NCI-H69 (cell line): ENCODE data around the gene MRPL1.

ENCODE experiments used
- DNase-seq: peaks from one replicate; lab custom pipeline; 2025; lab: John Stamatoyannopoulos, UW

The MRPL1 gene

GRCh38 chr4:77862478-77863216 lies at the start of gene MRPL1:
TSS of gene MRPL1 (plus strand) at chr4:77862830. CDS start at chr4:77862849, 19 bp downstream.
- DNase-seq, result peak; percentile 95

DNA sequence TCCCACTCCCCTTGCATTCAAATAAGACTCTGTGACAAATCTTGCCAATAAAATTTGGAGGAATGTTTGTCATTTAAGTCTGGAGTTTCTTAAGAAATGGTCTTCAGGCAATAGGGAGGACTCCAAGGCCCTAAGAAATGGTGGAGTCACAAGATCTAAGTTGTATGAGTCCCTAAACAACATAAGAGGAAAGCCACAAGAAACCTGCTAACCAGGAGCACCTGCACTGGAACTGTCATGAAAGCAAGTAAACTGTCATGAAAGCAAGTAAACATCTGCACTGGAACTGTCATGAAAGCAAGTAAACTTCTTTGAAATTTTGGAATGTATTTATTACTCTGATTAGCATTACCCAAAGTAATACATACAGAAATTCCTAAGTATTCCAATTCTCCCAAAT lies 47.0 kb upstream of the MRPL1 start:
- DNase-seq, result no peak

GRCh38 chr4:77816546-77816945 lies 46.1 kb upstream of the MRPL1 start:
- DNase-seq, result no peak

- DNase-seq, result no peak
These were observed 45.1 kb upstream of the MRPL1 start for GRCh38 chr4:77817304-77818072.

DNA sequence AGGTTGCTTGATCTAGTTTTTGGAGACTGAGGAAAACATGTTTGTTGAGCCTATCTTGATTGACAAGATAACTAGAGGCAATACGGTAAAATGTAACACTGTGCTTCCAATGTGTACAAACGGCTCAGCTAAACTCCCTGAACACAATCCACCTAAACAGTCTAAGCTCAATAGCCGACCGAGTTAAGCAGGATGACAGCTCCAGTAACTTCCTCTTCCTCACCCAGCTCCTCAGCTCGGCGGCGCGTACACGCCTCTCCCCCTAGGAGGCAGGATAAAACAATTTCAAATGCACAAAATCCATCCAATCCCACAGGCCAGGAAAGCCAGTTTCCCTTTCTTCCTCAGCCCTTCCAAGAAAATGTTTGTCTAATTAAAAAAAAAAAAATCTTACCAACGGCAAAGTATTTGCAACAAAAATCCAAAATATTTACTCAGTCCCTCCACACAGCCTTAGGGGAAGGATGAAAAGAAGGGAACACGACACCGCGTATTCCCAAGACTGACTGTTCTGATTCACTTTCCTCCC lies 44.5 kb upstream of the MRPL1 start:
- DNase-seq, result peak; percentile 81

GRCh38 chr4:77818602-77819403 lies 43.8 kb upstream of the MRPL1 start, which contains the start of gene CNOT6L:
TSS of gene CNOT6L (minus strand) at chr4:77819368. CDS start at chr4:77819308, 60 bp downstream.
- DNase-seq, result peak; percentile 78

DNA sequence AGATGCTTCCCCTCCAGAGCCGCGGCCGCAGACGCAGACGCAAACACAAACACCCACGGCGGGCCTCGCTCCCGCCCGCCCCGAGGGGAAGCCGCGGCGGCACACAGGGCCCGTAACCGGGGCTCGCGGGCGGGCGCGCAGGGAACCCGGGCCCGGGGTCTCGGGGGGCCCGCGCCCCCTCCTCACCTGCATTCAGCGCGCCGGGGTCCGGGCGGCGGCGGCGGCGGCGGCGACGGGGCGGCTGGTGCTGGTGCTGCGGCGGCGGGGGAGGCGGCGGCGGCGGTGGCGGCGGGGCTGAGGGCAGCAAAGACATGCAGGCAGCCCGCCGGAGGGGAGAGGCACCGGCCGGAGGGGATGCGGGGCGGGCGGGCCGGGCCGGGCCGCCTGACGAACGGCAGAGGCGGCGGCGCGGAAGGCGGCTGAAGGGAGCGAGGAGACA lies 43.2 kb upstream of the MRPL1 start:
- DNase-seq, result no peak

DNA sequence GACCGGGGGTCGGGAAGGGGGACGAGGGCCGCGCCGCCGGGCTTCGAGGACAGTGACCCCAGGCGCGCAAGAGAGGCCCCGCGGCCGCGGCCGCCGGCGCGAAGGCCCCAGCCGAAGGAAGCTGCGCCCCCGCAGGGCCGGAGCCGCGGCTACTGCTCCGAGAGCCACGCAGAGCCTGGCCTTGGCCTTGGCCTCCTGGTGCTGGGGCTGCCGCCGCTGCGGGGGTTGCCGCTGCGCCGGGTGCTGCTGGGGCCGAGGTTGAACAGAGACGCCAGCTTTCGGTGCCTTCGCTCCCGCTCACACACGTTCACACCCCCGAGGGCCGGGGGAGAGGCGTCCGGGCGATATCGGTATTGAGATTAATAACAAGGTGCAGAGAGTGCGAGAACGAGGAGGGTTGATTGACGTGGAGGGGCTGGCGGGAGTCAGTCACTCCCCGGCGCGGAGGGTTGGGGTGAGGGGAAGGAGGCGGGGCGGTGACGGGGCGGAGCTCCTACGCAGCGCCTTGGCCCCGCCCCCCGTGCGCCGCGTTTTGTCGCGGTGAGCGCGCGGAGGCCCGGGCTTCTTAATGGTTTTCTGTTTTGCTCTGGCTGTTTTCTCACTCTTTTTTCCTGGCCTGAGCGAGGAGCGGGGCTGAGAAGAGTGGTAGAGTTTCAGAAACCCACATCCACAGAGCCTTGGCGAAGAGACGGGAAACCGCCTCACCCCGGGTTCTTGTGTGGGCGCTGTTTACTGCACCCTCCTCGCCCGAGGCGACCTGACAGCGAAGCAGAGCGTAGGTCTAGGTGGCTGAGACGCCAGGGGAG lies 42.6 kb upstream of the MRPL1 start:
- peak; percentile 92 for DNase-seq

DNA sequence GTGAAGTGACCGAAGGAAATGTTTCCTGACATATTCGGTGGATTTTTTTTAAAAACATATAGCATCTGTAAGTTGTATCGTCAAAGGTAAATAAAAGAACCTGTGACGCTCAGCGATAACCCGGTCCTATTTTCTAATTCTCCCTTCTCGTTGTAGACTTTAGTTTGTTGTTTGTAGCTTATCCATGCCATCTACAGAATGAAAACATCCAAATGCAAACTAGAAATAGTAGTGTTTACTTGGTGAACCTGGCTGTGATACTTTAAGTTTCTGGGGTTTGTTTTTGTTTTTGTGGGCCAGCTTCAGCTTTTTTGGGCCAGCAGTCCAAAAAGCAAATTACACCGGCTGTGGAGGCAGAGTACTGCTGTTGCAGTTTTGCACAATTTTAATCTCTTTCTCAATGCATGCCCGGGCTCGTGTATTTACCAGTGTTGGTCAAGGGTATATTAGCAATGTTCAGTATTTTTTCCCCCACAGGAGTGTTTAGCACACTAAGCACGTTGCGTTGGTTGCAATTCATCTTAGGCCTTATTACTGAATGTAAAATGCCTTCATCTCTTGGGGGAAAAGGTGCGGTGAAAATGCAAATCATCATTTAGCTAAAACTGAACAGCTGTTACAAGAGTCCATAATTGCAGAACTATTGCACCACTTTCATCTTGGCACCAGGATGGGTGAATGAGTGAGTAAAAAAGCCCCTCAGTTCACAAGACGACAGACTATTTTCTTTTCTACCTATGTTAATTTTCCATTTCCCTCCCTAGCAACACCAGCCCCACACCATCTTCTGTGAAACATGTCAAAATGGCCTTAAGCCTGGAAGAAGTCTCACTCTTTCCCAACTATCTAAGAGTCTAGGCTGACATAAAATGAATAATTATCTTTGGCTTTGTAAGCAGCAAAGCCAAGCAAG lies 41.7 kb upstream of the MRPL1 start:
- DNase-seq, result peak; percentile 40

DNA sequence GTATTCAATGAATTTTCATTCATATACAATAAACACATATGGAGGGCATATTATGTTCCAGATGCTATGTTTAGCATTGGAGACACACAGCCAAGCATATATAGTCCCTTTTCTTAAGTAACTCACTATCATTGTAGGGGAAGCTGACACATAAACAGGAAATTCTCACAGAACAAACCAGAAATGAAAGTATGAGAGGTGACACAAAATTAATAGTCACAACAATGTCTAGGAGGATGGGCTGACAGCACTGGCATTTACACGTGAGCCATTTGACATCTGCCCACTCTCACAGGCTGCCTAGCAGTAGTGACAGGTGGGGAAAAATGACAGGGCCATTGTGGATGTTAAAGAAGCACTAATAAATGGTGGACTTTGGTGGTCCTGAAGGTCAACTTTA lies 40.9 kb upstream of the MRPL1 start:
- DNase-seq, result no peak

- no peak for DNase-seq
These were observed 36.4 kb upstream of the MRPL1 start for GRCh38 chr4:77826275-77826674.

GRCh38 chr4:77827343-77827742 lies 35.3 kb upstream of the MRPL1 start:
- DNase-seq, result peak; percentile 1

DNA sequence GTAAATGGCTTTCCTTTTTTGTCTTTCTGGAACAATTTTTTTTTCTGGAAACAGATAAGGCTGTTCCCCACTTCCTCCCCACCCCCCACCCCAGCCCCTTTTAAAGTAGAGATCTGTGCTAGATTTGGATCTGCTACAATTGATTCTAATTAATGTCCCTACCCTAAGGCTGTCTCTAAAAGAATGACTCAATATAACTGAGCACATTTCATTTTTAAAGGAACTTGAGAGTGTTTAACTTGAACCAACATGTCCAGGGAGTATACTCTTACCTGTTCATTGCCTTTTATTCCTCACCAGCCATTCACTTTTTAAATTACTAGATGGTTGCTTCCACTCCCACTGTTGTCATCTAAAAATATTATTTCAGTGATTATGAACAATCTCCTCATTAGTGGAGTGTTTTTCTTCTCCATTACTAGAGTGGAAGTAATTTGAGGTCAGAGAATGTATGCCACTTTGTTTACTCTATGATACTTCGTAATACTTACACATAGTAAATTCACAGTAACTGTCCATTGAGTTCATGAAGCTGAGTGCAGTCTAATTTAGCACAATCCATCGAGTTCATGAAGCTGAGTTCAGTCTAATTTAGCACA lies 29.4 kb upstream of the MRPL1 start:
- peak; percentile 59 for DNase-seq

DNA sequence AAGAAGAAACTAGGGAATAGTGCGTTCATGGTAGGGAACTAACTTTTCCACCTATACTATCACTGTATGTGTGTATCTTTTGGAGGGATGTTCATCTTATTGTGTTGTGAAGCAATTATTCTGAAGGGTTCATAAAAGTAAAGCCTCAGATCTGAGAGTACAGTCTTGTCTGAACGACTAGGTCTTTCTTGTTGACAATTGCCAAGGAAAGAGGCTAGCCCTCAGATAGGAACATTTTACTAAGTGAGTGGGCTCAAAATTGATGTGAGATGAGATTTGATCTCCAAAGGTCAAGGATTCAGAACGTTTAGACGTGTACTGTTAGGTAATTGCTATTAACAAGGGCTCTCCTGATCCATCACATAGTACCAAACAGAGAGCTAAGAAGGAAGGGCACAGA lies 28.2 kb upstream of the MRPL1 start:
- no peak for DNase-seq

DNA sequence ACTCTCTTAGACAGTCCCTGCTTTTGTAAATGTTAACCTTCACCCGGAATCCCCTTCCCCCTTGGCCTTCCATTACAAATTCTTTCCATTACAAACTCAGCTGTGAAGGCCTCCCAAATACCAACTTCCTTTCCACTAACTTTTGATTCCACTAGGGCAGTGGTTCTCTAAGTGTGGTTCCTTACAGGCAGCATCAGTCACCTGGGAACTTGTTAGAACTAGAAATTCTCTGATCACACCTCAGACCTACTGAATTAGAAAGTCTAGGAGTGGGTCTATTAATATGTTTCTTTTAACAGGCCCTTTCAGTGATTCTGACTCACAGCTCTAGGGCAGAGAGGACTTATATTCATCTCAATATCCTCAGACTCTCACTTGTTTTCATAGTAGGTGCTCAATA lies 19.0 kb upstream of the MRPL1 start:
- DNase-seq, result no peak

DNA sequence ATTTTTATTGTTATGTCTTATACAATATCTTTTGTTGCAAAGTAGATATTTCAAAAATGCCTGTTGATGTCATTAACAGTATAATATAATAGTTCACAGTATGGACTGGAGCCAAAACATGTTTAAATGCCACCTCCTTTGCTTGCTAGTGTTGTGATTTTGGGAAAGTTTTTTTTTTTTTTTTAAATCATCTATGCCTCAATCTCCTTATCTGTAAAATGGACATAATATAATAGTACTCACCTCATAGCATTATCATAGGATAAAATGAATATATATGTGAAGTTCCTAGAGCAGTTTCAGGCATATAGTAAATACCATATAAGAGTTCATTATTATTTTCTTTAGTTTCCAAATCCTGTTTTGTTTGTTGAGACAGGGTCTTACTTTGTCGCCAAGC lies 18.3 kb upstream of the MRPL1 start:
- no peak for DNase-seq

GRCh38 chr4:77845400-77845799 lies 17.2 kb upstream of the MRPL1 start:
- no peak for DNase-seq

GRCh38 chr4:77845929-77846328 lies 16.7 kb upstream of the MRPL1 start:
- DNase-seq, result no peak

- no peak for DNase-seq
These were observed 14.1 kb upstream of the MRPL1 start for GRCh38 chr4:77848508-77848907.
